GM04503 (cell line): ENCODE data around the gene MBTD1.

Experiments
- DNase-seq: peaks from one replicate; pipeline ENCODE4 v3.0.0-alpha.2; 2012; ENCODE audit warnings: low read depth

Gene MBTD1

GRCh38 chr17:51144266-51145022 is 115.4 kb downstream of the MBTD1 start:
- no peak for DNase-seq

- DNase-seq, result no peak
Measured at GRCh38 chr17:51142597-51142996, 117.3 kb downstream of the MBTD1 start.

GRCh38 chr17:51135956-51136355 is 123.9 kb downstream of the MBTD1 start:
- no peak for DNase-seq

GRCh38 chr17:51133365-51133764 is 126.5 kb downstream of the MBTD1 start:
- DNase-seq, result no peak

- no peak for DNase-seq
Measured at GRCh38 chr17:51132964-51133319, 126.9 kb downstream of the MBTD1 start.

- no peak for DNase-seq
Measured at GRCh38 chr17:51128076-51128475, 131.8 kb downstream of the MBTD1 start.
